DND-41 (cell line): ENCODE data around the gene ACIN1.

Source experiments
- ATAC-seq: fragments of 200-7000 bp; cut with Tn5 transposase; 3 replicates; pipeline ENCODE4 v1.9.1; 2021; ENCODE audit warnings: low read depth; ENCODE audit not compliant: insufficient read depth
- DNase-seq: peaks from one replicate; pipeline ENCODE4 v3.0.0-alpha.2; 2020
- H2AFZ ChIP-seq: 2 replicates; pipeline ENCODE4 v1.6.0; 2012; ENCODE audit warnings: low read depth, low read length
- H3K27ac ChIP-seq: 2 replicates; pipeline ENCODE4 v1.5.1; 2012; ENCODE audit warnings: low read length, inconsistent platforms
- H3K27me3 ChIP-seq: fragments of 200-600 bp; sonication (generic); 2 replicates; pipeline ENCODE4 v1.6.0; 2012; ENCODE audit warnings: low read length, mild to moderate bottlenecking, inconsistent platforms; ENCODE audit not compliant: insufficient read depth, poor library complexity
- H3K36me3 ChIP-seq: 2 replicates; pipeline ENCODE4 v1.5.1; 2012; ENCODE audit warnings: low read length, inconsistent platforms; ENCODE audit not compliant: insufficient read depth
- H3K4me1 ChIP-seq: 2 replicates; pipeline ENCODE4 v1.5.1; 2012; ENCODE audit warnings: mild to moderate bottlenecking, low read length; ENCODE audit not compliant: insufficient read depth
- H3K4me2 ChIP-seq: 2 replicates; pipeline ENCODE4 v1.6.0; 2012; ENCODE audit warnings: mild to moderate bottlenecking, moderate library complexity, low read length, inconsistent platforms; ENCODE audit not compliant: insufficient read depth
- H3K4me3 ChIP-seq, 2 experiments: fragments of 200-600 bp in 1 of 2; shearing (Covaris generic) in 1 of 2; 2 replicates each; pipeline ENCODE4 v1.5.1; 2012 to 2016; ENCODE audit warnings: inconsistent platforms in 2 of 2, low read length in 2 of 2, mild to moderate bottlenecking in 2 of 2, low read depth in 1 of 2, moderate library complexity in 1 of 2
- H3K79me2 ChIP-seq: 2 replicates; pipeline ENCODE4 v1.6.0; 2012; ENCODE audit warnings: low read length, inconsistent platforms; ENCODE audit not compliant: insufficient read depth
- H3K9ac ChIP-seq: 2 replicates; pipeline ENCODE4 v1.6.0; 2012; ENCODE audit warnings: low read depth, mild to moderate bottlenecking, inconsistent platforms, low read length, moderate library complexity
- H3K9me3 ChIP-seq: 2 replicates; pipeline ENCODE4 v1.5.1; 2012; ENCODE audit warnings: low read length, moderate library complexity, mild to moderate bottlenecking, inconsistent platforms; ENCODE audit not compliant: insufficient read depth, severe bottlenecking
- H4K20me1 ChIP-seq: 2 replicates; pipeline ENCODE4 v1.6.0; 2012; ENCODE audit warnings: low read length; ENCODE audit not compliant: insufficient read depth
- CTCF ChIP-seq: IDR thresholded peaks from 2 replicates; pipeline ENCODE4 v1.5.1; 2012; ENCODE audit warnings: borderline replicate concordance, low read length, moderate library complexity, mild to moderate bottlenecking; ENCODE audit not compliant: poor library complexity, severe bottlenecking; ENCODE audit errors: extremely low read depth
- EZH2 ChIP-seq: IDR thresholded peaks from 3 replicates; pipeline ENCODE4 v1.6.1; 2012; ENCODE audit warnings: borderline replicate concordance, low read depth, mild to moderate bottlenecking, moderate library complexity, low read length, inconsistent platforms; ENCODE audit not compliant: severe bottlenecking

The ACIN1 gene

GRCh38 chr14:23043145-23043544 lies 51.8 kb downstream of the ACIN1 start:
- no peak overlapping the region for H2AFZ ChIP-seq
- H3K4me2 ChIP-seq, result no peak overlapping the region
- peaks cover 2% of the 10 kb centered on the region for H3K27me3 ChIP-seq
- no peak overlapping the region for H3K4me3 ChIP-seq
- no peaks in the 10 kb centered on the region for H3K9me3 ChIP-seq
- no peak for DNase-seq
- no peaks in the 10 kb centered on the region for H4K20me1 ChIP-seq
- no peak overlapping the region for H3K27ac ChIP-seq
- no peak for TF ChIP-seq CTCF
- no peak for TF ChIP-seq EZH2
- H3K79me2 ChIP-seq, result no peaks in the 10 kb centered on the region
- no peak overlapping the region for H3K9ac ChIP-seq
- no peak for ATAC-seq
- H3K4me1 ChIP-seq, result no peaks in the 10 kb centered on the region
- no peaks in the 10 kb centered on the region for H3K36me3 ChIP-seq

GRCh38 chr14:23042162-23042965 lies 52.6 kb downstream of the ACIN1 start, which contains the start of gene PSMB11:
PSMB11 (plus strand) TSS chr14:23042212; CDS start chr14:23042226, 14 bp downstream.
- no peaks in the 10 kb centered on the region for H4K20me1 ChIP-seq
- no peak for ATAC-seq
- H3K4me2 ChIP-seq, result no peak within 1 kb of the TSS
- no peaks in the 10 kb centered on the region for H3K4me1 ChIP-seq
- no peak within 1 kb of the TSS for H3K9ac ChIP-seq
- no peaks in the 10 kb centered on the region for H3K9me3 ChIP-seq
- H3K4me3 ChIP-seq, result no peak within 1 kb of the TSS
- no peak within 1 kb of the TSS for H3K27ac ChIP-seq
- no peak within 1 kb of the TSS for H2AFZ ChIP-seq
- no peaks in the 10 kb centered on the region for H3K79me2 ChIP-seq
- no peaks in the 10 kb centered on the region for H3K36me3 ChIP-seq
- H3K27me3 ChIP-seq, result peaks cover 2% of the 10 kb centered on the region
- TF ChIP-seq EZH2 (no peak), CTCF (no peak)
- no peak for DNase-seq

GRCh38 chr14:23041729-23042128 lies 53.2 kb downstream of the ACIN1 start:
- H3K4me1 ChIP-seq, result no peaks in the 10 kb centered on the region

More at GRCh38 chr14:23041729-23042128, 53.2 kb downstream of the ACIN1 start:
- no peak for DNase-seq
- no peak for ATAC-seq
- TF ChIP-seq CTCF, result no peak
- TF ChIP-seq EZH2, result no peak
- Histone ChIP-seq H3K4me3 (no peak overlapping the region), H3K27me3 (peaks cover 2% of the 10 kb centered on the region), H4K20me1 (no peaks in the 10 kb centered on the region), H2AFZ (no peak overlapping the region), H3K36me3 (no peaks in the 10 kb centered on the region), H3K79me2 (no peaks in the 10 kb centered on the region), H3K9ac (no peak overlapping the region), H3K4me2 (no peak overlapping the region), H3K9me3 (no peaks in the 10 kb centered on the region), H3K27ac (no peak overlapping the region)
